MV-4-11 (cell line): ENCODE results near the gene PLPP4.

ENCODE experiments used
- DNase-seq: peaks from one replicate; lab custom pipeline; 2025; lab: John Stamatoyannopoulos, UW

PLPP4 gene

DNA sequence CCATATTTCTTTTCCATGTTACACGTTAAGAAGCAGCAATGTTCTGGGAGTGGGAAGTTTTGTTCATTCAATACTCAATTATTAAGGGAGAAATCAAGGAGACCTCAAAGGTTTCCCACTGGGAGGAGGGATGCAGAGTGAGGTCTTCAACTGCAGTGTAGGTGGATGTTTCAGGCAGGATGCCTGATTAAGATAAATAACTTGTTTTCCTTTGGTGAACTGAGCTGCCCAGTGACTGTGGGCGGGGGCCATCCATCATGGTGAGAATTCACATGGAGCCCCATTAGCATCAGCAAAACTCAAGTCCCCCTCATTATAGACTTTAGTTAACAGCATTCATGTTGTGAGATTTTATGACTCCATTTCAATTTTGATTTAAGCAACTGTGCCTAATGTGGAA is 121.1 kb downstream of the PLPP4 start:
- no peak for DNase-seq

DNA sequence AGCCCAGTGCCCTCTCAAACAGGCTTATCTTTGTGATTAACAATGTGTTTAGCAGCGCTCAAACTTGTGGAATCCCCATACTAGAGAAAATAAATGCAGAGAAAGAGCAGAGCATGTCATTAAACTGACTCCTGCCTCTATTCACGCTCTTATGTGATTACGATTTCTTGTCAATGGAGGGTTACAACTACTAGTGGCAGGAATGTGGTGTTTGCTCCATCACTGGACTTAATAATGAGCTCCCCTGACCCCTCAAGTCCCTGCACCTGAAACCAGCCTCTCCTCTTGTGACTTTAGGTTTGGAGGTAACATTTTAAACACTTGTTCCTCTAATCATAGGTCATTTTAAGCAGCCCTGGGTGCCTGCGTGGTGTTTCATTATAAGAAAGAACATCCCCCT is 121.9 kb downstream of the PLPP4 start:
- DNase-seq, result no peak

DNA sequence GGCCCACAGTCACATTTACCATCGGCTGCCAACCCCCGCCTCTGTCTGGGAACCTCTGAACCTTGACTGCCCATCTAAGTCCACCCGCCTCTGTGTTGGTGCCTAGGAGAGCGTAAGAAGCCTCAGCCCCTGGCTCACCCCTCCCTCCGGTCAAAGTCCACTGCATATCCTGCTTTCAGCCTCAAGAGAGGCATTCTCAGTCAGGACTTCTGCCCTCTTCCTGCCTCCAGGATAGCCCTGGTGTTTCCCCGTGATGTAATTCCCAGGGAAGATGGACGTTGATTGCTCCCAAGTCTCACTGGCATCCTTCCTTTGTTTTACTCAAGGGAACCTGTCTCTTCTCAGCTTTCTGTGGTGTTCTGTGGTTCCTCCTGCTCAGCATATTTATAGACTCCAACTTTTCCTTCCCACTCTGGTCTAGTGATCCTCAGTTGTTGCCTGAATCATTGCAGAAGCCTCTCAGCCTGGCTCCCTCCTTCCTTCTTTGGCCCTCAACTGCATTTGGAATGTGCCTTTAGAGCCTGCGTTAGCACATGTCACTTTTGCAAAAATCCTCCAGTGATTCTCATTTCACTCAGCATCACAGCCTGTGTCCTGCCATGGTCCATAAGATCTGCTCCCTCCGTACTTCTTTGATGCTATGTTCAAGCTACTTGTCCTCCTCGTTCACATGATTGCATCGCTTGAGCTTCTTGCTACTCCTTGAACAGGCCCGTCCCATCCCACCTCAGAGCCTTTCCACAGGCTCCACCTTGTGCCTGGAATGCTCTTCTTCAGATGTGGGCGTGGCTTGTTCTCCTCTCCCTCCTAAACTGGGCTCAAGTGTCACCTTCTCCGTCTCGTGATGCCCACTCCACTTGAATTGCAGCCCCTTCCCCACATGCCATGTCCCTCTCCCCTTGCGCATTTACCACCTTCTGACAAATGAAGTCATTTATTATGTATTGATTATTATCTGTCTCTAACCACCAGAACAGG is 124.2 kb downstream of the PLPP4 start:
- DNase-seq, result no peak

DNA sequence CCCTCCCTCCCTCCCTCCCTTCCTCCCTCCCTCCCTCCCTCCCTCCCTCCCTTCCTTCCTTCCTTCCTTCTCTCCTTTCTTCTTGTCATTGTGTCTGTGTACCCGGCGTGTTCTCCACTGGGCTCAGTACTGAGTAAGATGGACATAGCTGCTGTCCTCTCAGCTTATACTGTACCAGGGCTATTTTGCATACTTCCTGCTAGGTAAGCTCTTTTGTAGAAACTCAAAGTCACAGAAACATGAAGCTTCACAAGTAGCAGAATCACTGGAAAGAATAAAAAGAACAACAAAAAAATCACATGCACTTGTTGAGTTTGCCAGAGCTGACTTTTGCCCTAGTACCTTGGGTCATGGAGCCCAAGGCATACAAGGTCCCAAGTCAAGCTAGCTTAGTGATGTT is 125.7 kb downstream of the PLPP4 start:
- DNase-seq, result no peak

DNA sequence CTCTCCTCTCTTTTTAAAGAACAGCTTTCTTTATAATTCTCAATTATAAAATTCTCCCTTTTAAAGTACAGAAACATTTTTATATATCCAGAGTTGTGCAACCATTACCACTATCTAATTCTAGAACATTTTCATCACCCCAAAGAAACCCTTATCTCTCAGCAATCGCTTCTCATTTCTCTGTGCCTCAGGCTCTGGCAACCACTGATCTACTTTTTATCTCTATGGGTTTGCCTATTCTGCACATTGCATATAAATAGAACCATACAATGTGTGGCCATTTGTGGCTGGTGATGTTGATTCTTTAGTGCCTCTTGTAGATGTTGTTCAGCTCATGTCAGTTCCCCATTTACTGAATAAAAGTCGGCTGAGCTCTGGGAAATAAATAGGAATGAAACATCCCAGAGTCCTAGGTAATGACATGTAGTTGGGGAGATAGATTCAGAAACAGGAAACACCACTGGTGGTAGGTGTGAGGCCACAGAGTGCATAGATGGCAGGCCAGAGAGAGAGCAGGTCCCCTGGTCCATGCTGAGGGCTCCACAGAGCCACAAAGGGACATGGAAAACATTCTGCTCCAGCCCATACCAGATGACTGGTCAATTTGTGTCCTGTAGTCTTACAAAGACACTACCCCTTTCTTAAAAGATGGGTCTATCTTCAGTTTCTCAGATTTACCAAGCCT is 126.5 kb downstream of the PLPP4 start:
- DNase-seq, result no peak

DNA sequence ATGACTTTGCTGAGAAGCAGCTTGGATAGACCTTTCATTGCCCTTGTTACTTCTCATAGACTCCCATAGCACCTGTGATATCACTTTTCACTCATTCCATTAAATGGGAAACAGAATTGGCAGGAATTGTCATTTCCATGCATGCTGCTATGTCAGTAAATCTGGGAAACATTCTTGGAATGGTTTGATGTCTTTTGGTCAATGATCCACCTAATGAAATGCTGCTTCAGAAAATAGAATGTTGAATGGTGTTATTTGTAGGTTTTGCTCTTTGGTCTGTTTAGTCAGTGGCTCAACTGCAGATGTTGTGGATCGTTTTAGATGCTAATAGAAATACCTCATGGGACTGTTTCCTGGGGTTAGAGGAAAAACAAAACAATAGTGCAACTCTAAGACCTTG is 127.8 kb downstream of the PLPP4 start:
- DNase-seq, result no peak

DNA sequence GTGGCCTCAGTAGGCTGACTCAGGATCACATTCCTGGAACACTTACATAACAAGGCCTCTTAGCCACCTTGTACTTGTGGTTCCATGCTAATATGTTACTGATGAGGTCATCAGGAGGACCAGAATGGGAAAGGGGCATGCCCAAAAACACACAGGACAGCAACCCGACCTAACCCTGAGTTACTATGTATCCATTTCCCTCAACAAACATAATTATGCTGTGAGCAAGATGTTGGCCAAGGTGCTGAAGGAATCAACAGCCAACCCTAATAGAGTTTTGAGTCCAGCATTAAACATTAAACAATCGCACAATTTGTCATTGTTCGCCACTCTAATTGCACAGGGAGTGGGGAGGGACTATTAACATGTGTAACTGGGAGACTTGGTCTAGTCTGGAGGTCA is 129.4 kb downstream of the PLPP4 start:
- no peak for DNase-seq

DNA sequence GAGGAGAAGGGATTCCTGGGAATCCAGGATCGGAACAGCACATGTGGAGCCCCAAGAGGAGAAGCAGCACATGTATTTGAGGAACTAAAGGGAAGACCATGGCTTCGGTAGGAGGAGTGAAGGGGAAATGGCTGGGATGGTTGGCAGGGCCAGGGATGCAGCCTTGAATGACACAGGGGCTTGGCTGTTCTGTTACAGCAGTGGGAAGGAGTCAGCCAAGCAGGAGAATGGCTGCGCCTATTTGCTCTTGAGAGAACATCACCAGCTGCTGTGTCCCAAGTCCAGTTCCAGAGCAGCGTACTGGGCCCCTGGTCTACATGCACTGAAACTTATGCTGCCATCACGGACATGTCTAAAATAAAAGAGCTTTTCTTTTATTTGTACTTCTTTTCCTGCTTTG is 130.0 kb downstream of the PLPP4 start:
- no peak for DNase-seq

DNA sequence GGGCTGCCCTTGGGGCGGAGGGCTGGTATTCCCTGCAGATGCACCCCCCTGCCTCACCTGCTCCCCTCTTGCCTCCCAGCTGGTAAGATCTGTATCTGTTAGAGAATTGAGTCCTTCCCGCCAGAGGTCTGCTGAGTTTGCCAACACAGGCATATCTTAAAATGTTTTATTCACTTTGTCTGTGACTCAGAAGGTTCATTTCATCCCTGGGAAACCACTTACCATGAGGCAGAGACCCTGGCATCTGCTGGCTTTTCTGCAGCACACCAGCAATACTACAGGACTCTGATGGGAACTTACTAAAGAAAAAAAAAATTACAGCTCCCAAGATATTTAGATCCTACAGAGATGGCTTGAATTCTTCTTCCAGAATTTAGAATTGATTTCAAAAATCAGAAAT is 131.3 kb downstream of the PLPP4 start:
- no peak for DNase-seq

DNA sequence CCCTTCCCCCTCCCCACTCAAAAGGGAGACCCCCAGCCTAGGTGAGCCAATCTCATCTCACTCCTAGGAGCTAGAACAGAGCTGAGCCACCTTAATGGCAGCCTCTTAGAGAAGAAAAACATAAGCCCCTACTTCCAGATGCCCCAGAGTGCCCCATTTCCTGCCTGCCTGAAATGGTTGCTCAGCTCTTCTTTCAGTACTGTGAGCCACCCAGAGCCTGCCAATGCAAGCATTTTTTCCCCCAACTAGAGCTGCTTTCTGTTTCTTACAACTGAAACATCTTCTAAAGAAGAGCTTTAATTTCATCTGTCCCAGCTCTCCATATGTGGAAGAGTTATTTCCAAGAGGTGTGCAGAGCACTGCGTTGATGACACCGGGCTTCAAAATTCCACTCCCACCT is 136.7 kb downstream of the PLPP4 start:
- DNase-seq, result no peak

DNA sequence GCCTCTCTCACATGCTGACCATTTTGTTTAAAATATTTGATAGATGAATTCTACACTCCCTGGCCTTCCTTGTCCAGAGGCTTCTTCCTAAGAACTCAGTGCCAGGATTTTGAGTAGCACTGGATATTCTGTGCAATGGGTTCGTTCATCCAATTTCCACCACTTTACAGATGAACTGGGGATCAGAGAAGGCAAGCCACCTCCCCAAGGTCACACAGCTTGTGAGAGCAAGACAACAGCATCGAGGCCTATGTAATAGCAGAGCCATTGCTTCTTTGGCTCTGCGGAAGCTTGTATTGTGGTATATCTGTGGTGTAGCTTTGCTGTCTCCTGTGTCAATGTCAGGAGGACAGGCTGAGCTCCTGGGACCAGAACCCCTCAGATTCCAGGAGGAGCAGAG is 140.9 kb downstream of the PLPP4 start:
- no peak for DNase-seq

DNA sequence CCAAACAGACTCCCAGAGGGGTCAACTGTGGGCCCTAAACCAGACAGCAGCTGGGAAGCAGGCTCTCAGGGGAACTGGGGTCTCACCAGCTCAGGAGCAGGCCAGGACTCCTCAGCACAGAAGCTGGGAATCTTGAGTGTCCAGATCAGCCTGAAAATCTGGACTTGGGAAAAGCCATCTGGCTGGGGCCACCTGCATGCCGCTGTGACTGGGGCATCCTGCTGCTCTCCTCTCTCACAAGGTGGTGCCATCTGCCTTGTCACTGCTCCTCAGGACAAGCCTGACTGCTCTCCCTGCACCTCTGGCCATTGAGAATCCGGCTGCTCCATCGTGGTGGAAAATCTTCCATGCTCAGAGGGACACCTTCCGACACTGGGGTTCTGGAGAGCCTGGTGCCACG is 141.4 kb downstream of the PLPP4 start:
- no peak for DNase-seq

DNA sequence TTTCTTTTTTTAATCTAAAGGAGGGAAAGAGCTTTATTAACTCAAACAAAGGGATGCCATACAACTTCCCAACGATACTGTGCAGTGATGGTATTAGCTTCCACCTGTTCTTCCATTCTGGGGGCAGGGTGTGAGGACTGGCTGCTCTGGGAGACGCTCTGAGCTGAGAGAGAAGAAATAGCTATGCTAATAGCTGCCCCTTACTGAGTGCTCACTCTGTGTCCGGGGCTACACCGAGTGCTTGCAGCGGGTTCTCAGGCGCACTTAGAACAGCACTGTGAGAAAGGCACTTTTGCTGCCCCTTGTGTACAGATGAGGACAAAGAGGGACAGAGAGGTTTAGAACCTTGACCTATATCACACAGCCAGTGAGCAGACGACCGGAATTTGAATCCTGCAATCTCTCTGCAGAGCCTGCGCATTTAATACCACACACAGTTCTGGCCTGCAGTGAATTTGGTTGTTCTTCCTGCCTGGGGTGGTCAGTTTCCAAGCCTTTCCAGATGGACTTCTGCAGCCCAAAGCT is 142.2 kb downstream of the PLPP4 start:
- DNase-seq, result no peak

DNA sequence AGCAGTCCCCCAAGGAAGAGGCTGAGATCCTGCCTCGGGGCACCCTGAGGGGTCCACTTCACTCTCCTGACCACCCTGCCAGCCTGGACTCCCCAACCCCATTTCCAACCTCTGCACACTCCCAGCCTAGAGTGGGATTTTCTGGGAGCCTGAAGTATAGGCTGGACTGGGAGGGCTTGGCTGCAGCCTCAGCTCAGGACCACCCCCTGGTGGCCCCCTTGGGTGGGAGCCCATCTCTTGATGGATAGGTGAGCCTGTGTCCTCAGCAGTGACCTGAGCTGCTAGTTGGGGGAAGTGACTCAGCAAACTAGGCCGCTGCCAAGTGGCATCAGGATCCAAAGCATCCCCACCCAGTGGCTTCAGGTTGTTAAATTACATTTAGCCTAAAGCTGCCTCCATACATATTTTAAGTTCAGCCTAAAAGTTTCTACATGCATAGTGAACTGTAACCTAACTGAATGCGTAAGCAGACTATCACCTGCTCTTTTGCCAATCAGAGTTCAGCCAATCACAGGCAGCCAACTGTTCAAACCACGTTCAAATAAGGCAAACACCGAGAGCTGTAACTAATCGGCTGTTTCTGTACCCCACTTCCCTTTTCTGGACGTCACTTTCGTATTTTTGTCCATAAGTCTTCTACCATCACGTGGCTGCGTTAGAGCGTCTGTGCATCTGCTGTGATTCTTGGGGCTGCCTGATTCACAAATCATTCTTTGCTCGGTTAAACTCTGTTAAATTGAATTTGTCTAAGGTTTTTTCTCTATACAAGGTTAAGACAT is 144.0 kb downstream of the PLPP4 start:
- peak; percentile 53 for DNase-seq

DNA sequence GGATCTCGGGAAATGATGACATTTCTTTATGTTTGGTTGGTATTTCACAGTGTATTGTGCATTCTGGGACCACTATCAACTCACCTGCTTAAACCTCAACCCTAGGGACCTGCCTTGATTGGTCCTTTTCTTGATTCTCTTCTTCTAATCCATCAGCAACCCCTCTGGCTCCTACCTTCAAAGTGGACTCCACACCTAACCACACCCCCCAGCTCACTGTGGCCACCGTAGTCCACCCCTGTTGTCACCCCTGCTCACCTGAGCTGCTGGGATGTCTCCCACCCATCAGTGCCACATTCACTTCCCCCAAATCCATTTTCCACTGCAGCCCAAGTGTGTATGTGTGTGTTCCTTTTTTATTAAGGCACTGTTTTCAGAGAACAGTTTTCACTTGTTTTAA is 145.0 kb downstream of the PLPP4 start:
- no peak for DNase-seq

DNA sequence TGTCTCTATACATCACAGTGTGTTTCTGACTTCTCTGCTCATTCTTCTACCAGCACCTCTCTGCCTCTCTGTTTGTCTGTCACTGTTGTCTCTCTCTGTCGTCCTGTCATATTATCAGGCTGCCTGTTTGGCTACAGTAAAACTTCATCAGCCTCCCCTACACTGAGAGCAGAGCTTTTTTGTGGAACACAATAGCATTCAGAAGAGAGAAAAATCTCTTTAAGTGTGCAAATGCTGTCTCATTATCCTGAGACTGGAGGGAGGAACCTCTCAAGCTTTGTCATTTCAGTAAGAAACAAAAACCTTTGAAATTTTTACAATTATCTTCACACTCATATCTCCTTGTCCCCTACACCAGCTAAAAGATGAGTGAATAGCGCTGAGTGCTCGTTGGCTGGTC is 148.4 kb downstream of the PLPP4 start:
- no peak for DNase-seq

DNA sequence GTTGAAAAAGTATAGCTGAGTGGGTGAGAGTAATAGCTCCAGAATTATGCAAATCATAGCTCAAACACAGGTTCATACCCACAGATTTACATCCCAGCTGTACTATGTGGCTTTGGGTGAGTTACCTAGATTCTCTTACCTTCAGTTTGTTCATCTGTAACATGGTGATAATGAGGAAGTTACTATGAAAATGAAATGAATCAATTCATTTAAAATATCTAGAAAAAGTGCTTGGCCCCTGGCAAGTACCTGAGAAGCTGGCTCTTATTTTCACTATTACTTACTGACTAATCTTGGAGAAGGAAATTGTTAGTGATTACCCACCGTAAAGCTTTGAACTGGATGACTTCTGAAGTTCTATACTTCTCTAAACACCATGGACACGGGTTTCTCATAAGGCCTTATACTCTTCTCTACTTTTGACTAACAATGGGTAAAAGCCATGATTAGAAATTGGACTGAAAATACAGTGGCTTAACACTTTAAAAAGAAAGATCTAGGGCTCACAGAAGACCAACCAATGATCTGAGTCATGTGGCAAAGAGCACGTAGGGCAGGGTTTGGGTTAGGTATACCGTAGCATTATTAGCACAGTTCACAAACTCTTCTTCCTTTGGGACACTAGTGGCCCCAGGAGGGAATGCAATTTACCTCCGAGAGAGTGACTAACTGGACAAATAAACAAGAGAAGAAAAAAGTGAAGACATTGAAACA is 149.2 kb downstream of the PLPP4 start:
- DNase-seq, result no peak

DNA sequence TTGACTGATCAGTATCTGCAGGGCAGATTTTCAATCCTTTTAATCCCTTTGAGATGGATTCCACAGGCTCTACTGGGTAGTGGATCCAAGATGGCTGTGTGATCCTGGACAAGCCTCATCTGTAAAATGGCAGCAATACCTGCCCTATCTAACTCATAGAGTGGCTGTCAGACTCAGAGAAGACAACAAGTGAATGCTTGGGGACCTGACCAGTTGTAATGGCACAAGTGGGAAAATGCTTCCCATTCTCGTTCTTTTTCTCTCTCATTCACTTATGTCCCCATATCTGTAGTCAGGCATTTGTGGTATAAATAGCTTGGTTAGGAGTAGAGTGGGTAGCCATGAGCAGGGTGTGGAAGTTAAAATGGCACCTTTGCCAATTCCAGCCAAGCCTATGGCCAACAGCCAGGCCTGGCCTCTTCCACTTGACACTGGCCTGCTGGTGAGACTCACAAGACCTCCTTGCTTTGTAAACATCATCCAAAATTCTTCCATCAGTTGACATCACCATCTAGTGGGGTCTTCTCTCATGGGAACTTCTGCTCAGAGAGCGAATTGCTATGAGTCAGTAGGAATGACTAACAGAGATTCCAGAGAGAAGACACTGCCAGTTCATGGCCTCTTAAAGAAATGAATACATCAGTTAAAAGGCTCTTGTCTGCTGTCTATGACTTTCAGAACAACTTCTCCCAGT is 150.1 kb downstream of the PLPP4 start:
- no peak for DNase-seq

DNA sequence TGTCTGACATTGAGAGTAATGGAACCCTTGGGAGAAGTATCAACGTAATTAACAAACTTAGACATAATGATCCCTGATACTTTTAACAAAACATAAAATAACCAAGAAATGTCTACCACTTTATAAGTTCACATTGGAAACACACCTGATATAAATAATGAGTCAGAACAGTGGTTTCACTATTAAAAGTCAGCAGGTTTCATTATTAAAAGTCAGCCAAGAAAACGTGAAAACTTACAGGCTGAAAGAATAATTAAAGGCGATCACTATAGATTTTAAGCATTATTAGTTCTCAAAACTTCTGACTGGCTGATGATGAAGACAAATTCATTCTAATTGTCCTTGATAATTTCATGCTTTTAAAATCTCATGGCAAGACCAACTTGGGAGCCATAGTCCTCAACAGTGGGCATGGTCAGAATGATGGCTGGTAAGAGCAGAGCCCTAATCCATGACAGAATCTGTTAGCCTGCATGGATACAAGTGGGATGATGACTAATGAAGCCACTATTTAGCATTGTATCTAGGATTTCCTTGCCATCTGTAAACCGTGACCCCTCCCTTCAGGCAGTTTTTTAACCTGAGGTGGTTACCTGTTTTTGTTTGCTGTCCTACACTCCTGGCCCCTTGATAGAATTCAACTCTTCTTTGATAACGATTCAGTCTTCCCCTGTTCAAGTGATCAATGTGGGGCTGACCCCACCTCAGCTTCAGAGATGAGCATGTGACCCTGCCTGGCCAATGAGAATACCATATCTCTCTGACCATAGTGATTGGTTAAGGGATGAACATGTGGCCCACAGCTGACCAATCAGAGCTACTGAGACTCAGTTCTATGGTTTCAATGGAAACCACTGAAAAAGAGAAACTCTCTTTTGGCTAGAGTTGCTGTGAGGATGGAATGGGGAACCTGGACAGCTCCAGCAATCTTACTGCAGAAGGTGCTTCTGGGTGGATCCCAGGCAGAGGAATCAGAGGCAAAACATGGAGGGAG is 151.0 kb downstream of the PLPP4 start:
- no peak for DNase-seq

DNA sequence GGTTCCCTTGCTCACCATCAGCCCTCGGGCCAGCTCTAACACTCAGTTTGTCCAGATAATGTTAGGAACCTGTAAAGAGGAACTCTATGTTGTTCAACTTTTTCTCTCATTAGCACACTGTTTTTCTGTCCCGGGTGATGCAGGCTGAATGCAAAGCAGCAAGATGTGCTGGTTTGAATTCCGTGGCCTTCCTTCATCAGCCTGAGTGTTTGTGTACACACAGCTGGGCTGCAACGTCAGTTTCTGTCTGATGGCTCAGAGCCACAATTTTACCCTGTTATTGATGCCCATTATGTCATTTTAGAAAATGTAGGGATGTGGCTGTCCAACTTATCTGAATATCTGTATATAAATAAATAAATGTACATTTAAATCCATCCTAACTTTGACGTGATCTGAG is 152.0 kb downstream of the PLPP4 start:
- DNase-seq, result no peak
